Measurements from ENCODE around the gene IQCE.
"Not testable (repeated sequence)": the region's sequence is repeated elsewhere in the genome, so short reads cannot be mapped to it uniquely, and the experiment has no call there.

IQCE gene

GRCh38 chr7:2532816-2533215 lies 26.0 kb upstream of the IQCE start:
- POLR2A ChIA-PET; CTCF ChIA-PET; DNase-seq (ENCODE audit: extremely low spot score): not testable (repeated sequence)

DNA sequence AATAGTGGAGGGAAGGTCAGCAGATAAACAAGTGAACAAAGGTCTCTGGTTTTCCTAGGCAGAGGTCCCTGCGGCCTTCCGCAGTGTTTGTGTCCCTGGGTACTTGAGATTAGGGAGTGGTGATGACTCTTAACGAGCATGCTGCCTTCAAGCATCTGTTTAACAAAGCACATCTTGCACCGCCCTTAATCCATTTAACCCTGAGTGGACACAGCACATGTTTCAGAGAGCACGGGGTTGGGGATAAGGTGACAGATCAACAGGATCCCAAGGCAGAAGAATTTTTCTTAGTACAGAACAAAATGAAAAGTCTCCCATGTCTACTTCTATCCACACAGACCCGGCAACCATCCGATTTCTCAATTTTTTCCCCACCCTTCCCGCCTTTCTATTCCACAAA lies 25.2 kb upstream of the IQCE start:
- CTCF ChIA-PET; POLR2A ChIA-PET; DNase-seq (ENCODE audit: extremely low spot score): not testable (repeated sequence)

DNA sequence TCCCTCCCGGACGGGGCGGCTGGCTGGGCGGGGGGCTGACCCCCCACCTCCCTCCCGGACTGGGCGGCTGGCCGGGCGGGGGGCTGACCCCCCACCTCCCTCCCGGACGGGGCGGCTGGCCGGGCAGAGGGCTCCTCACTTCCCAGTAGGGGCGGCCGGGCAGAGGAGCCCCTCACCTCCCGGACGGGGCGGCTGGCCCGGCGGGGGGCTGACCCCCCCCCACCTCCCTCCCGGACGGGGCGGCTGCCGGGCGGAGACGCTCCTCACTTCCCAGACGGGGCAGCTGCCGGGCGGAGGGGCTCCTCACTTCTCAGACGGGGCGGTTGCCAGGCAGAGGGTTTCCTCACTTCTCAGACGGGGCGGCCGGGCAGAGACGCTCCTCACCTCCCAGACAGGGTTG lies 24.6 kb upstream of the IQCE start:
- CTCF ChIA-PET; DNase-seq (ENCODE audit: extremely low spot score); POLR2A ChIA-PET: not testable (repeated sequence)

DNA sequence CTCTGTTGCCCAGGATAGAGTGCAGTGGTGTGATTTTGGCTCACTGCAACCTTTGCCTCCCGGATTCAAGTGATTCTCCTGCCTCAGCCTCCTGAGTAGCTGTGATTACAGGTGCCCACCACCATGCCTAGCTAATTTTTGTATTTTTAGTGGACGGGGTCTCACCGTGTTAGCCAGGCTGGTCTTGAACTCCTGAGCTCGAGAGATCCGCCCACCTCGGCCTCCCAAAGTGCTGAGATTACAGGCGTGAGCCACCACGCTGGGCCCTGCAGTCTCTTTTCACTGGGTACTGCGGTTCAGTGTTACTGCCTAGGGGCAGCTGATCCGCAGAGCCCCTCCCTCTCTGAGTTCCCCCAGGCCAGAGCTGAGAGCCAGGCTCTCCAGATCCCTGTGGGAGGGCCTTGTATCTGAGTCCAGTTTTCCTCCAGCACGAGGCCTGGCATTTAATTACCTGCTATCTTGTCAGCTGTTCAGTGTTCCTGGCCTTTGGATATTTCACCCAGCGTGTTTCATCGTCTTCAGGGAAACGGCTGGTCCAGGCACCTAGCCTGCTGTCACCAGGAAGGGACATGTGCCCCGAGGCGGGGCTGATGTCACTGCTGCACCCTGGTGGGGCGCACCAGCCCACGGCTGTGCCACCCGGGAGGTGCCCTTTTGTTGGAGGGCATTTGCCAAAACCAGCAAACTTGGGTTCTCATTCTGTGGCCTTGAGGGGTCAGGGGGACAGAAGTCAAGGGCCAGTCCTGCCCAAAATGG lies 22.7 kb upstream of the IQCE start:
- DNase-seq (ENCODE audit: extremely low spot score); CTCF ChIA-PET; POLR2A ChIA-PET: not testable (repeated sequence)

- CTCF ChIA-PET = no interaction called here
- no peak for DNase-seq (ENCODE audit: extremely low spot score)
- POLR2A ChIA-PET = no interaction called here
- TF ChIP-seq FOXM1 (IDR thresholded peaks at IDR 0.05; ENCODE audit: borderline replicate concordance) (no peak), HDGF (IDR thresholded peaks at IDR 0.05; ENCODE audit: borderline replicate concordance) (no peak), FOXA1 (IDR thresholded peaks at IDR 0.05) (no peak), L3MBTL2 (conservative IDR thresholded peaks at IDR 0.05) (no peak), BHLHE40 (IDR thresholded peaks at IDR 0.05; ENCODE audit: borderline replicate concordance) (no peak), PKNOX1 (IDR thresholded peaks at IDR 0.05) (no peak), TARDBP (IDR thresholded peaks at IDR 0.05) (no peak), CTBP1 (IDR thresholded peaks at IDR 0.05; ENCODE audit: borderline replicate concordance) (no peak), ELF4 (IDR thresholded peaks at IDR 0.05) (no peak), LEF1 (IDR thresholded peaks at IDR 0.05; ENCODE audit: borderline replicate concordance) (no peak), SUZ12 (IDR thresholded peaks at IDR 0.05) (no peak), NFRKB (IDR thresholded peaks at IDR 0.05) (no peak), SP1 (IDR thresholded peaks at IDR 0.05) (no peak), FOXK2 (IDR thresholded peaks at IDR 0.05) (no peak), ARNT (IDR thresholded peaks at IDR 0.05) (no peak)
These were observed 20.6 kb upstream of the IQCE start for GRCh38 chr7:2537981-2538851.

DNA sequence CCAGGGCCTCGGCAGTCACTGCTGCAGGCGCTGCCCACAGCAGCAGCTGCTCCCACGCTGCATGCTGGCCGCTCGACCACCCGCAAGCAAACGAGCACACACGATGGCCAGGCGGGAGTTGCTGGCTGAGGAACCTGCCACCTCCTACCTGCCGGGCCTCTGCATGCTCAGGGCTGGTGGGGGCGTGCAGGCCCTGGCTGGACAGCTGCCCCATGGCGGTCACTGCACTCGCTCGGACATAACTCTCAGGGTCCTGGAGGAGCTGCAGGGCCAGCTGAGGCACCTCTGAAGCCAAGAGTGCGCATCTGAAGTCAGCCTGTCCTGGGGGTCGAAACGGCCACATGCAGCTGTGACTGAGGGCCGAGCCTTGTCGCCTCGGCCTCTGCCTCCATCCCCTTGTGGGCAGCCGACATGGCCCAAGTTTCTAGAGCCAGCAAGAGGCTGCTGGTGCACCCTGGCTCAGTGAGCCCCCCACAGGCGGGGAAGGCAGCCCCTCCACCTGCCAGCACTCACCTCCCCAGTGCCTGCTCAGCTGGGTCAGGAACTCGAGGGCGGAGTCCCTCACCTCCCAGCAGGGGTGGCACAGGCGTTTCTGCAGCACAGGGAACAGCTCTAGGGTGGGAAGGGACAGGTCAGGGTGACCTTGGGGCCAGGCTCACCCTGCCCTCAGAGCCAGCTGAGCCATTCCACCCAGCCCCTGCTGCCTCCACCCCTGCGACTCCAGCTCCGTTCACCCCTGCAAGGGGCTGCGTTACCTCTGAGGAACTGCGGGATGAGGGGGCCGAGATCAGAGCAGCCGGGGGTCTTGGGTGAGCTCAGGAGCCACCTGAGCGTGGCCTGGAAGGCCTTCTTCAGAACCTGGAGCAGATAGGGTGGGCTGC lies 19.5 kb upstream of the IQCE start:
- POLR2A ChIA-PET = interaction anchor here (1.1 kb wide), 1 partner anchor 19 kb away, joined by 3 read pairs; no protein-coding TSS in a partner anchor
- DNase-seq (ENCODE audit: extremely low spot score) = no peak
- TF ChIP-seq ELF4 (IDR thresholded peaks at IDR 0.05) = no peak
- no peak for TF ChIP-seq LEF1 (IDR thresholded peaks at IDR 0.05; ENCODE audit: borderline replicate concordance)
- TF ChIP-seq ARNT (IDR thresholded peaks at IDR 0.05) = no peak
- no peak for TF ChIP-seq FOXA1 (IDR thresholded peaks at IDR 0.05)
- no peak for TF ChIP-seq SUZ12 (IDR thresholded peaks at IDR 0.05)
- CTCF ChIA-PET = no interaction called here

DNA sequence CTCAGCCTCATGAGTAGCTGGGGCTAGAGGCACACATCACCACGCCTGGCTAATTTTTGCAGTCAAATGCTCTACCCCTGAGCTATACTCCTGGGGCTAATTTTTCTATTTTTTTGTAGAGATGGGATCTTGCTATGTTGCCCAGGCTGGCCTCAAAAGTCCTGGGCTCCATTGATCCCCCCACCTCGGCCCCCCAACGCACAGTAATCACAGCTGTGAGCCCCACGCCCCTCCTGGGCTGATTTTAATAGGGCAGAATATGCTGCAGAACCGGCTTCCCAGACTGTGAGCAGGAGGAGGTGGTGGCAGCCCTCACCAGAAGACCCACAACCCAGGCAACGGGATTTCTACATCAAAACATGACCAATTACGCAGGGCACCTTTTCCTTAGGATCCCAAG lies 18.6 kb upstream of the IQCE start:
- POLR2A ChIA-PET = interaction anchor here (1.1 kb wide), 1 partner anchor 20 kb away, joined by 3 read pairs; no protein-coding TSS in a partner anchor
- CTCF ChIA-PET = no interaction called here
- TF ChIP-seq HDGF (IDR thresholded peaks at IDR 0.05; ENCODE audit: borderline replicate concordance) (no peak), L3MBTL2 (conservative IDR thresholded peaks at IDR 0.05) (no peak), ELF4 (IDR thresholded peaks at IDR 0.05) (no peak), SP1 (IDR thresholded peaks at IDR 0.05) (no peak), FOXA1 (IDR thresholded peaks at IDR 0.05) (no peak), ARNT (IDR thresholded peaks at IDR 0.05) (no peak), PKNOX1 (IDR thresholded peaks at IDR 0.05) (no peak), ZNF384 (IDR thresholded peaks at IDR 0.05) (no peak), FOXM1 (IDR thresholded peaks at IDR 0.05; ENCODE audit: borderline replicate concordance) (no peak), TARDBP (IDR thresholded peaks at IDR 0.05) (no peak), NFRKB (IDR thresholded peaks at IDR 0.05) (no peak), BHLHE40 (IDR thresholded peaks at IDR 0.05; ENCODE audit: borderline replicate concordance) (no peak), SUZ12 (IDR thresholded peaks at IDR 0.05) (no peak), FOXK2 (IDR thresholded peaks at IDR 0.05) (no peak), CTBP1 (IDR thresholded peaks at IDR 0.05; ENCODE audit: borderline replicate concordance) (no peak), LEF1 (IDR thresholded peaks at IDR 0.05; ENCODE audit: borderline replicate concordance) (no peak)
- no peak for DNase-seq (ENCODE audit: extremely low spot score)
